Measurements from ENCODE around the gene ATRN.
"Not testable (repeated sequence)": the region's sequence is repeated elsewhere in the genome, so short reads cannot be mapped to it uniquely, and the experiment has no call there.

ATRN gene

DNA sequence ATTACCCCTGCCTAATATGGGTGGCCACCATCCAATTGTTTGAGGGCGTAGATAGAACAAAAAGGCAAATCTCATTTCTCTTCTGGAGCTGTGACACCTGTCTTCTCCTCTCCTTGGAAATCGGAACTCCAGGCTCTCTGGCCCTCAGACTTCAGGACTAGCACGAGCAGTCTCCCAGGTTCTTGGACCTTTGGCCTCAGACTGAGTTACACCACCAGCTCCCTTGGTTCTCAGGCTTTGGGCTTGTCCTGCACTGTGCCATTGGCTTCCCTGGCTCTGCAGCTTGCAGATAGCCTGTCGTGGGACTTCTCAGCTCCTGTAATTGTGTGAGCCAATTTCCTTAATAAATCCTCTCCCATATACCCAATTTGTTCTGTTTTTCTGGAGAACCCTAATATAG lies 34.3 kb downstream of the ATRN start:
- no peaks in the 10 kb centered on the region for H3F3A ChIP-seq (ENCODE audit: low read depth)
- H3K27me3 ChIP-seq (ENCODE audit: insufficient read depth, low read length, poor library complexity, severe bottlenecking): no peaks in the 10 kb centered on the region
- no peaks in the 10 kb centered on the region for H3K36me3 ChIP-seq (ENCODE audit: insufficient read depth, low read length)
- no peaks in the 10 kb centered on the region for H3K9me2 ChIP-seq (replicated peaks; ENCODE audit: low read depth, low read length)
- no peak overlapping the region for H2AFZ ChIP-seq (ENCODE audit: low read length)
- peaks cover 3% of the 10 kb centered on the region for H3K4me1 ChIP-seq (ENCODE audit: insufficient read depth, low read length, poor library complexity, severe bottlenecking)
- no peaks in the 10 kb centered on the region for H4K20me1 ChIP-seq (ENCODE audit: insufficient read depth, low read length, poor library complexity, severe bottlenecking)
- TF ChIP-seq EZH2phosphoT487 (IDR thresholded peaks at IDR 0.05; ENCODE audit: borderline replicate concordance): no peak
- TF ChIP-seq, protein P1, sequence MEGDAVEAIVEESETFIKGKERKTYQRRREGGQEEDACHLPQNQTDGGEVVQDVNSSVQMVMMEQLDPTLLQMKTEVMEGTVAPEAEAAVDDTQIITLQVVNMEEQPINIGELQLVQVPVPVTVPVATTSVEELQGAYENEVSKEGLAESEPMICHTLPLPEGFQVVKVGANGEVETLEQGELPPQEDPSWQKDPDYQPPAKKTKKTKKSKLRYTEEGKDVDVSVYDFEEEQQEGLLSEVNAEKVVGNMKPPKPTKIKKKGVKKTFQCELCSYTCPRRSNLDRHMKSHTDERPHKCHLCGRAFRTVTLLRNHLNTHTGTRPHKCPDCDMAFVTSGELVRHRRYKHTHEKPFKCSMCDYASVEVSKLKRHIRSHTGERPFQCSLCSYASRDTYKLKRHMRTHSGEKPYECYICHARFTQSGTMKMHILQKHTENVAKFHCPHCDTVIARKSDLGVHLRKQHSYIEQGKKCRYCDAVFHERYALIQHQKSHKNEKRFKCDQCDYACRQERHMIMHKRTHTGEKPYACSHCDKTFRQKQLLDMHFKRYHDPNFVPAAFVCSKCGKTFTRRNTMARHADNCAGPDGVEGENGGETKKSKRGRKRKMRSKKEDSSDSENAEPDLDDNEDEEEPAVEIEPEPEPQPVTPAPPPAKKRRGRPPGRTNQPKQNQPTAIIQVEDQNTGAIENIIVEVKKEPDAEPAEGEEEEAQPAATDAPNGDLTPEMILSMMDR (conservative IDR thresholded peaks at IDR 0.05; ENCODE audit: low read length): no peak
- no peak overlapping the region for H3K9ac ChIP-seq (ENCODE audit: low read depth, low read length, poor library complexity, severe bottlenecking)
- no peak overlapping the region for H3K4me2 ChIP-seq (ENCODE audit: low read depth, low read length, poor library complexity, severe bottlenecking)
- no peak overlapping the region for H3K4me3 ChIP-seq (ENCODE audit: low read length, poor library complexity, severe bottlenecking)
- no peaks in the 10 kb centered on the region for H3K9me3 ChIP-seq (ENCODE audit: insufficient read depth, low read depth, low read length)
- no peaks in the 10 kb centered on the region for H3K79me2 ChIP-seq (ENCODE audit: insufficient read depth, low read length)

DNA sequence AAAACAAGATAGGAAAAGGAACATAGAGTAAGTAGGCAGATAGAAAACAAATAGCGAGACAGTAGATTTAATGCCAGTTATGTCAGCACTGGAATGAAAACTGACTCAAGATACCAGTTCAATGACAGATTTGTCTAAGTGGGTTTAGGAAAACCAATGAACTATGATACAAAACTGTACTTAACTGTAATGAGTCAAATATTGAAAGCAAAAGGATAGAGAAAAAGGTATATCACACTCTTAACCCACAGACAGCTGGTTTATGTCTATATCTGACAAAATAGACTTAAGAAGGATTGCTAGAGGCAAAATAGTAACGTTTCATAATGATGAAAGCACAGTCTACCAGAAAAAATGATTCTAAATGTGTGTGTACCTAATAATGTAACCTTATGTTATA lies 38.2 kb downstream of the ATRN start:
- no peak overlapping the region for H3K9ac ChIP-seq (ENCODE audit: low read depth, low read length, poor library complexity, severe bottlenecking)
- no peaks in the 10 kb centered on the region for H3K9me3 ChIP-seq (ENCODE audit: insufficient read depth, low read depth, low read length)
- TF ChIP-seq EZH2phosphoT487 (IDR thresholded peaks at IDR 0.05; ENCODE audit: borderline replicate concordance): no peak
- TF ChIP-seq, protein P1 (conservative IDR thresholded peaks at IDR 0.05; ENCODE audit: low read length): no peak
- no peaks in the 10 kb centered on the region for H3F3A ChIP-seq (ENCODE audit: low read depth)
- no peaks in the 10 kb centered on the region for H3K27me3 ChIP-seq (ENCODE audit: insufficient read depth, low read length, poor library complexity, severe bottlenecking)
- no peaks in the 10 kb centered on the region for H3K9me2 ChIP-seq (replicated peaks; ENCODE audit: low read depth, low read length)
- H3K36me3 ChIP-seq (ENCODE audit: insufficient read depth, low read length): no peaks in the 10 kb centered on the region
- H3K4me3 ChIP-seq (ENCODE audit: low read length, poor library complexity, severe bottlenecking): no peak overlapping the region
- H2AFZ ChIP-seq (ENCODE audit: low read length): no peak overlapping the region
- H3K4me2 ChIP-seq (ENCODE audit: low read depth, low read length, poor library complexity, severe bottlenecking): no peak overlapping the region
- H4K20me1 ChIP-seq (ENCODE audit: insufficient read depth, low read length, poor library complexity, severe bottlenecking): no peaks in the 10 kb centered on the region
- no peaks in the 10 kb centered on the region for H3K79me2 ChIP-seq (ENCODE audit: insufficient read depth, low read length)
- peaks cover 3% of the 10 kb centered on the region for H3K4me1 ChIP-seq (ENCODE audit: insufficient read depth, low read length, poor library complexity, severe bottlenecking)

GRCh38 chr20:3510110-3510509 lies 39.3 kb downstream of the ATRN start:
- Histone ChIP-seq H3K36me3 (ENCODE audit: insufficient read depth, low read length) (no peaks in the 10 kb centered on the region), H4K20me1 (ENCODE audit: insufficient read depth, low read length, poor library complexity, severe bottlenecking) (no peaks in the 10 kb centered on the region), H3K27me3 (ENCODE audit: insufficient read depth, low read length, poor library complexity, severe bottlenecking) (no peaks in the 10 kb centered on the region), H3K9me2 (replicated peaks; ENCODE audit: low read depth, low read length) (no peaks in the 10 kb centered on the region), H3K9ac (ENCODE audit: low read depth, low read length, poor library complexity, severe bottlenecking) (no peak overlapping the region), H3K4me3 (ENCODE audit: low read length, poor library complexity, severe bottlenecking) (no peak overlapping the region), H2AFZ (ENCODE audit: low read length) (no peak overlapping the region), H3K4me2 (ENCODE audit: low read depth, low read length, poor library complexity, severe bottlenecking) (no peak overlapping the region), H3F3A (ENCODE audit: low read depth) (no peaks in the 10 kb centered on the region), H3K79me2 (ENCODE audit: insufficient read depth, low read length) (no peaks in the 10 kb centered on the region), H3K4me1 (ENCODE audit: insufficient read depth, low read length, poor library complexity, severe bottlenecking) (peaks cover 3% of the 10 kb centered on the region), H3K9me3 (ENCODE audit: insufficient read depth, low read depth, low read length) (no peaks in the 10 kb centered on the region)
- TF ChIP-seq, protein P1 (conservative IDR thresholded peaks at IDR 0.05; ENCODE audit: low read length): no peak
- no peak for TF ChIP-seq EZH2phosphoT487 (IDR thresholded peaks at IDR 0.05; ENCODE audit: borderline replicate concordance)

DNA sequence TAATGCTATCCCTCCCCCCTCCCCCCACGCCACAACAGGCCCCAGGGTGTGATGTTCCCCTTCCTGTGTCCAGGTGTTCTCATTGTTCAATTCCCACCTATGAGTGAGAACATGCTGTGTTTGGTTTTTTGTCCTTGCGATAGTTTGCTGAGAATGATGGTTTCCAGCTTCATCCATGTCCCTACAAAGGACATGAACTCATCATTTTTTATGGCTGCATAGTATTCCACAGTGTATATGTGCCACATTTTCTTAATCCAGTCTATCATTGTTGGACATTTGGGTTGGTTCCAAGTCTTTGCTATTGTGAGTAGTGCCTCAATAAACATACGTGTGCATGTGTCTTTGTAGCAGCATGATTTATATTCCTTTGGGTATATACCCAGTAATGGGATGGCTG lies 41.4 kb downstream of the ATRN start:
- H3K27me3 ChIP-seq (ENCODE audit: insufficient read depth, low read length, poor library complexity, severe bottlenecking); H3K4me2 ChIP-seq (ENCODE audit: low read depth, low read length, poor library complexity, severe bottlenecking); H3K36me3 ChIP-seq (ENCODE audit: insufficient read depth, low read length); H3K9ac ChIP-seq (ENCODE audit: low read depth, low read length, poor library complexity, severe bottlenecking); H4K20me1 ChIP-seq (ENCODE audit: insufficient read depth, low read length, poor library complexity, severe bottlenecking); H3K4me3 ChIP-seq (ENCODE audit: low read length, poor library complexity, severe bottlenecking); H3K9me3 ChIP-seq (ENCODE audit: insufficient read depth, low read depth, low read length); H3K79me2 ChIP-seq (ENCODE audit: insufficient read depth, low read length); H2AFZ ChIP-seq (ENCODE audit: low read length); H3K9me2 ChIP-seq (replicated peaks; ENCODE audit: low read depth, low read length); H3K4me1 ChIP-seq (ENCODE audit: insufficient read depth, low read length, poor library complexity, severe bottlenecking); H3F3A ChIP-seq (ENCODE audit: low read depth): not testable (repeated sequence)

Measured in Loucy (cell line).